GM21619 (cell line): ENCODE results near the gene HSPA4L.

Source experiments
- ATAC-seq: cut with Tn5 transposase; IDR thresholded peaks from one replicate; pipeline ENCODE4 v1.9.1; 2021; ENCODE audit not compliant: unreplicated experiment

The HSPA4L gene

DNA sequence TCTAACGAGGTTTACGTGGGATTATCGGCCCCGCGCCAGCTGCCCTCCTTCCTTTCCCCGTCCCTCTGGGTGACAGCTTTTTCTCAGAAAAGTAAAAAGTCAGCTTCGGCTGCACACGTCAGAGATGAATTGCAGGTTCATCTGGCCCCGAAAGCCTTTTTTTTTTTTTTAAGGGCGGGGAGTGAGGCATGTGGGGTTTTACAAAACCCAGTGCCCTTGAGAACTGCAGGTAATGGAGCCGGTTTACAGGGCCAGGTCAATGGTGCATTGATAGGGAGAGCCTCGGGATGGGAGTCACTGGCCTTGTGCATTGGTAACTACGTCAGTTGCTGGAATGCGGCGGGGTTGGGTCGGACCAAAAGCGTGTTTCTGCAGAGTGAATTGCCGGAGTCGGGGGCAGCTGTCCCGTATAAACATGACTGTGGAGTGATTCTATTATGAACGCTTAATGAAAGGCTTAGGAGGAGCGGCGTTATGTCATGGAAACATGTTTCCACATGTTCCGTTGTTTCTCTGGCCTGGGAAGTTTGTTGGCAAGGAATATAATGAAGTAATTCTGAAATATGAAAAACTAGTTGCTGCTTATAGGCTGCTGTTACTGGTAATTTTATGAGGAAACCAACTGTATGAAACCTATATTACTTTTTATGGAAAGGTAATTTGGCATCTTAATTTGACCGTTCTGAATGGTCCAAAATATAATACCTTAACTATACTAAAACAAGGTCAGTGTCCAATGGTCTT, 1.1 kb downstream of the HSPA4L start:
- no peak for ATAC-seq

DNA sequence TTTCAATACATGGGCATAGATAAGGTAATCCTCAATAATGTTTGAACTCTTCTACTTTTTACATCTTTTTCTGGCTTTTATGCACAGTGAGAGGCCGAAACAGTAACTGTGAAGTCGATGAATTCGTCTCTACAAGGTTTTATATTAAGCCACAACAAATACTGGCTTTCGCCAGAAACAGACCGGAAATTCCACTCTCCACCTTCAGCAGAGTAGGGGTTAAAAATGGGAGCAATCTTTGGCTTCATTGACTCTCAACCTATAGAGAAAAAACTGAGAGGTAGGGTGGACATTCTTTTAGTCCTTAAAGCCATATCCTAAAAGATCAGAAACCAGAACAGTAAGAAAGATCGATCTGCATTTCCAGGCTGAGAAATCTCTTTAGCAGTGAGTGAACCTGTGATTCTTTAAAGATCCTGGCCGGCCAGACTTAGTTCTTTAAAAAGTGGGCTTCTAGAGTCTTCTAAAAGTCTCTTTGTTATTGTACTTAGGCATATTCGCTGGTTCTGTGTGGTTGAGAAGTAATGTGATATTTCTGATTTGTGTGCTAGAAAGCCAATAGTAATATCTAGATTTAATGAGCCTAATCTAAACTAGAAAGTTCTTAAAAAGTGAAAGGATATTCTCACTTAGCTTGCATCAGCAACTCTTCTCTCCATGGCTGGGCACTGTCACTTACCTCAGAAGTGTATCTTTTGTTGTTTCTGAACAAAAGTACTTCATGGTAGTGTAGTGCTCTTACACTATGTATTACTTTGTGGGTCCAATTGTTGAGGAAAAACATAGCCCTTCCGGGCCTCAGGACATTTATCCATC, 2.0 kb downstream of the HSPA4L start:
- no peak for ATAC-seq

DNA sequence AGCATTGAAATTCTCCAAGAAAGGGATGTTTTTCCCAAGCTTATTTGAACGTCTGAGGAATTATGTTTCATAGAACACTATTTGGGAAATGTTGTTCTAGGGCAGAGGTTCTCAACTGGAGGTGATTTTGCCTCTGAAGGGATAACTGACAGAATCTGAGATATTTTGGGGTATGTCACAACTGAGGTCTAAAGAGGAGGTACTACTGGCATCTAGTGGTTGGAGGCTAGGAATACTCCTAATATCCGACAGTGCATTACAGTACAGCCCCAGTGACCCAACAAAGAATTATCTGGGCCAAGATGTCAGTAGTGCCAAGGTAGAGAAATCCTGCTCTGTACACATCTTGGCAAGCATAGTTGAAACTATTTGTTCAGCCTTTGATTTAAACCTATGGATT, 6.4 kb downstream of the HSPA4L start:
- ATAC-seq, result peak; percentile 45

DNA sequence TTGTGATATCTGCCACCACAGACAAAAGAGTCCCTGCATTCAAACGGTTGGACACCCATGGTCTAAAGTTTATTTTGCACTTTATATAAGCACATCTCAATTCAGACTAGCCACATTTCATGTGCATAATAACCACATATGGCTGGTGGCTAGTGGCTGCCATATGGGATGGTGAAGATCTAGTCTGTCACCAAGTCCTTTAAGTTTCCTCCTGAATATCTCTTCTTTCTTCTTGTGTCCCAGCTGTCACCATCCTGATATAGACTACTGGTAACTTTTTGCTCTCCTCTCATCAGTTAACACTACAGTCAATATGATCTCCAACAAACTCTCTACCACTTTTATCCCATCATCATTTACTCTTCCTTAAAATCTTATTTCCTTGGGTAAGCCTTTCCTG, 9.3 kb downstream of the HSPA4L start:
- ATAC-seq, result no peak

DNA sequence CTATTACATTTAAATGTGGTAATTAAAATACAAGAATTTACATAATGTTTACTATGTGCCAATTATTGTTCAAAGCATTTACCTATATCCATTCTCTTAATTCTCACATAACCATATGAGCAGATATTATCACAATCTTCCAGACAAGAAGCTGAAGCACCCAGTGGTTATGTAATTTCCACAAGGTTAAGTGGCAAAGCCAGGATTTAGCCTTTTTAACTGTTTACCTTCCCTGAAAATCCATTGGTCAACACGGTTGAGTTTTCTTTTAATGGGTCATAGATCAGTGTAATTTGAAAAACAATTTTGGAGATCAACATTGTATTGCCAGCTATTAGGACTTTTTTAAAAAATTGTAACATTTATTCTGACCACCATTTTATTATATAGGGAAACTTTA, 11.4 kb downstream of the HSPA4L start:
- ATAC-seq, result no peak

DNA sequence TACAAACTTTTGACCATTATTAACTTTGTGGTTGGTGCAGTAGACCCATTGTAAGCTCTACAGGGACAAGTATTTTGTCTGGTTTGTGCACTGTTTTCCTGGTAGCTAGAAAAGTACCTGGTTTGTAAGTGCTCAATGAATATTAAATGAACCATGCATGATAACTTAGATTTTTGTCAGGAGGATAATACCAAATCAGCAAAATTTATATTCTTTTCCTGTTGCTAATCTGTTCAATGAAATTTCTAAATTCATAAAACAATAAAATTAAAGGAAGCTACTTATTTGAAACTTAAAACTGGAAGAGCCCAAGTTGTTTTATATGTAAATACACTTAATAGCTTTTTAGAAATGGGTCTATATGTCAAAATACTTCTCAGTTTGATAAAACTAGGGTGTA, 17.6 kb downstream of the HSPA4L start:
- no peak for ATAC-seq

DNA sequence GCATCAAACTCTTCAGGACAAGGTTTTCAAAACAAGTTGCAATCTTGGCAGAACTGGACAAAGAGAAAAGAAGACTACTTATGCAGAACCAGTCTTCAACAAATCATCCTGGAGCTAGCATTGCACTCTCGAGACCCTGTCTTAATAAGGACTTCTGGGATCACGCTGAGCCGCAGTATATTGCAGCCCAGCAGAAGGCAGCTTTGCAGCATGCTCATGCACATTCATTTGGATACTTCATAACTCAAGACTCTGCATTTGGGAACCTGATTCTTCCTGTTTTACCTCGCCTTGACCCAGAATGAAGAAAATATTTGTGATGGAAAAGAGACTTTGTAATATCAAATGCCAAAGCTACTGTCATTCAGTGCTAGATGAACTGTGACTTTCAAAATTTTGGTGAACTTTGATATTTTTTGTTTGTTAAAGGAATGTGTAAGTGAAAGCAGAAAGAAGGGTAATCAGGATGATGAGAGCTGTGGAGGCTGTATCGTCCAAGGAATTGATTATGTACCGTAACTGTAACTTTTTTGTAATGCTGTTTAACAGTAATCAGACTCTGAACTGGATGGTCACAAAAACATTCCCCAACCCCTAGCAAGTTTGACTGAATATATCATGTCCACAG, 27.2 kb downstream of the HSPA4L start:
- ATAC-seq, result no peak

DNA sequence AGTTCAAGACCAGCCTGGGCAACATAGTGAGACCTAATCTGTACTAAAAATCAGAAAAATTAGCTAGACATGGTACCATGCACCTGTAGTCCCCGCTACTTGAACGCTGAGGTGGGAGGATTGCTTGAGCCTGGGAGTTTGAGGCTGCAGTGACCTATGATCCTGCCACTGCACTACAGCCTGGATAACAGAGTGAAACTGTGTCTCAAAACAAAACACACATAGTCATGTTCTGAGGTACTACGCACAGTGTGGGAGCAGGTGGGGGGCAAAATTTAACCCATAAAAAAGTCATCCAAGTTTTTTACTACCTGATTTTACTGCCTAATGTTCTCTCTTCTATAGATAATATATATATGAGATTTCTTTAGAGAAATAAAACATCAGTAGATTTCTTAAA, 28.4 kb downstream of the HSPA4L start:
- no peak for ATAC-seq

DNA sequence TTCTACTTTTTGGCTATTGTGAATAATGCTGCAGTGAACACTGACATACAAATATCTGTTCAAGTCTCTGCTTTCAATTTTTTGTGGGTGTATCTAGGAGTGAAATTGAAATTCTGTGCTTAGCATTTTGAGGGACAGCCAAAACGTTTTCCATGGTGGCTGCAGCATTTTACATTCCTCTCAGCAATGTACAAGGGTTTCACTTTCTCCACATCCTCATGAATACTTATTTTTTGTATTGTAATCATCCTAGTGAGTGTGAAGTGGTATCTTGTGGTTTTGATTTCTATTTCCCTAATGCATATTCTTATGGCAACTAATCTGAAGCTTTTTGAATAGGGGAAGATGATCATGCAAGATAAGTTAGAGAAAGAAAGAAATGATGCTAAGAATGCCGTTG, 40.3 kb downstream of the HSPA4L start:
- no peak for ATAC-seq

DNA sequence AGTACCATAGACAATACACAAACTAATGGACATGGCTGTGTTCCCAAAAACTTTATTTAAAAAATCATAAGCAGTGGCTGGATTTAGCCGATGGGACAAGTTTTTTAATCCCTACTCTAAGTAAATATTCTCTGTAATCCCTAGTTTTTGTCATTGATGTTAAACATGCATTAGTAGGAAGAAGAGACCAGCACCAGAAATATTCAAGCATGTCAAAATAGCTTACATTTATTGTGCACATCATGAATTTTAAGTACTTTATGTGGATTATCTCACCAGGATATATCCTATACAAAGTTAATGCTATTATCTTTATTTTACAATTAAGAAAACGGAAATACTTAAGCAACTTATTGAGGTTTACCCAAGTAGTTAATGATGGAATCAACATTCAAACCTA, 46.0 kb downstream of the HSPA4L start:
- ATAC-seq, result no peak

DNA sequence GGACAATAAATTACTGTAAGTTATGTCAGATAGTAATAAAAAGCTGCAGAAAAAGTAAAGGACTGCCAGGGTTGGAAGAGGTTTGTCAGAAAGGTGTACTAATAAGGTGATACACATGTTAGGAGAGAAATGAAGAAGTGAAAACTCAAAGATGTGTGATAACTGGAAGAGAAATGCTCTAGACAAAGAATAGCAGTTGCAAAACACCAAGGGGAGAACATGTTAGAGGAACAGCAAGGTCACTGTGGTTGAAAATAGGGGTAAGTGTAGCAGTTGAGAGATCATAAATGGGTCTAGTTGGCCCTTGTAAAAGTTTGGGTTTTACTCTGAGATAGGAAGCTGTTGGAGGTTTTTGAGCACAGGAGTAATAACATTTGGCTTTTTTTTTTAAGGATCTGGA, 46.9 kb downstream of the HSPA4L start:
- ATAC-seq, result peak; percentile 88

DNA sequence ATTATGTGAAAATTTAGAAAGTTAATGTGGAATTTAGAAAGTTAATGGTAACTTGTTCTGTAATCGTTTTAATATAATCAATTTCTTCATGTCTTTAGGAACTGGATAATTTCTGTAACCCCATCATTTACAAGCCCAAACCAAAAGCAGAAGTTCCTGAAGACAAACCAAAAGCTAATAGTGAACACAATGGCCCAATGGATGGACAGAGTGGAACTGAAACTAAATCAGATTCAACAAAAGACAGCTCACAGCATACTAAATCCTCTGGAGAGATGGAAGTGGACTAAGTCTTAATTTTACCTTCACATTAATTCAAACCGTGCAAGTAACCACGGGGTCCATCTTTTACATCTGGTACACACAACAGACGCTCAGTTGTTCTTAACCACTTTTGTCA, 50.5 kb downstream of the HSPA4L start:
- ATAC-seq, result peak; percentile 71

DNA sequence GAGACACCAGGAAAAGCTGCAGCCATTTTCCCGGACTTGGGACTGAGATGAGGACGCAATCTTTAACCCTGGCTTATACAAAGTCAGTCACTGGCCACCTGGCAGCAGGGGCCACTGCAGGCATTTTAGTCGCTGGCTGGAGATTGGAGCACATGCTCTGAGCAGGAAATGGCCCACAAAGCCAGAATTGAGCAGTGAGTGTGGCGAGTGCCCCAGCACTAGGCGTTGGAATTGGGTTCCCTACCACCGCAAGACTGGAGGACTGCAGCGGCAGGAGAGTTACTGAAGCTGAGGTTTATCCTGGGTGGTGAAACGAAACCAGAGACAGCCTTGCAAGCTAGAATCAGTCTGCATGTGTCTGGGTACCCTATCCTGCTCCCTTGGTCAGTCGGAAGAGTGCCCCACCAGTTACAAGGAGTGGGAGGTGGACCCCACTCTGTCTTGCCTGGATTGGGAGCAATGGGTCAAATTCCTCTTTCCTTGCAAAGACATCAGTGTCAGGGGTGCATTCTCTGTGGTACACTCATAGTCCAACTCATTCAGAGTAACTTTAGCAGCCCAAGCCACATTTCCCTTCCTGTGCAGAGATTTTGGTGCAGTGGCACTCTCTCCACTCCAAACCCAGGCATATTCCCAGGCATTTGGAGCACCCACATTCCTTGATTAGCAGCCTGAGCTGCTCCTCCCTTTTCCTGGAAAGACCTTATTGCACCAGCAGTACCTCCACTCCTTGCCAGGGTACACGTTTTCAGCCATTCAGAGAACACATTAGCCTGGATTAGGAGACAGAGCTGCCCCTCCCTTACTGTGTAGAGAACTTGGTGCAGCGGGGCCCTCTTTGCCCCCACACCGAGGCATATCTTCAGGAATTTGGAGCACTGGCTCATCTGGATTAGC, 61.8 kb downstream of the HSPA4L start:
- no peak for ATAC-seq

DNA sequence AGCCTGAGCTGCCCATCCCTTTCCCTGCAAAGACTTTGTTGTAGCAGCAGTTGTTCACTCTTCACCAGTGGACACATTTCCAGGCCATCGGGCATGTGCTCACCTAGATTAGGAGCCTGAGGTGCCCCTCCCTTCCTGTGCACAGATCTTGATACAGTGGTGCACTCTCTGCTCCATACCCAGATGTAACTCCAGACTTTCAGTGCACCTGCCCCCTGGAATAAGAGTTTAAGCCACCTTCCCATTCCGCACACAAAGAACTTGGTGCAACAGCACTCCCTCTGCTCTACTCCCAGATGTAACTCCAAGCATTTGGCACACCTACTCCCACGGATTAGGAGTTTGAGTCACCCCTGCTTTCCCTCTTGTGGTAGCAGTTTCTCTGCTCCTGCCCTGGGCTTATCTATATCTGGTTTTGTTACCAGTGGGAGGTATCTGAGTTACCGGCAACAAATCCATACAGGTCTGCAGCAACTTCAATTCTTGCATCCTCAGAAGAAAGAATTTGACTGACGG, 62.5 kb downstream of the HSPA4L start:
- ATAC-seq, result no peak

DNA sequence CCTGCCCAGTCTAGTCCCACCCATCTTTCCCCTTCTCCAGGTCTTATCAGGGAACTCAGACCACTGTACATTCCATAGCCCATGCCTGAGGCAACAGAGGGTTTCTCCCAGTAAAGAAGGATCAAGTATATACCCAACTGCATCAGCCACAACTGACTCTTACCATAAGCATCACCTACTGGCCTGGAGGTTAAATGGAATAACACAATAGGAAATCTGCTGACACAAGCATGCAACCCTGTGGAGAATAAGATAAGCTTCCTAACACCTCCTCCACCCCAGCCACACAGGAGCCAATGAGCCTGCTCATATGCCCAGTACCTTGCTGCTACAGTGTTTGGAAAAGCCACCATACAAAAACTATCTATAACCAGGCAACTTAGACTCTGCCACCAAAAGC, 63.9 kb downstream of the HSPA4L start:
- no peak for ATAC-seq

DNA sequence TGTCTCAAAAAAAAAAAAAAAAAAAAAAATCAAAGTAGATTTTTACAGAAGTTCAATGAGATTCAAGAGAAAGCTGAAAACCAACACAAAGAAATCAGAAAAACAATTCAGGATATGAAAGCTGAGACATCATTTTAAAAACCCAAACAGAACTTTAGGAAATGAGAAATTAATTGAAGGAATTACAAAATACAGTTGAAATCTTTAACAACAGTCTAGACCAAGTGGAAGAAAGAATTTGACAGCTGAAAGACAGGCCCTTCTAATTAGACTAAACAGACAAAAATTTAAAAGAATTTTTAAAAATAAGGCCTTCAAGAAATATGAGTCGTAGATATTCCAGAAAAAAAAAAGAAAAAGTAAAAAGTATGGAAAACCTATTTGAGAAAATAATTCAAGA, 64.6 kb downstream of the HSPA4L start:
- no peak for ATAC-seq

DNA sequence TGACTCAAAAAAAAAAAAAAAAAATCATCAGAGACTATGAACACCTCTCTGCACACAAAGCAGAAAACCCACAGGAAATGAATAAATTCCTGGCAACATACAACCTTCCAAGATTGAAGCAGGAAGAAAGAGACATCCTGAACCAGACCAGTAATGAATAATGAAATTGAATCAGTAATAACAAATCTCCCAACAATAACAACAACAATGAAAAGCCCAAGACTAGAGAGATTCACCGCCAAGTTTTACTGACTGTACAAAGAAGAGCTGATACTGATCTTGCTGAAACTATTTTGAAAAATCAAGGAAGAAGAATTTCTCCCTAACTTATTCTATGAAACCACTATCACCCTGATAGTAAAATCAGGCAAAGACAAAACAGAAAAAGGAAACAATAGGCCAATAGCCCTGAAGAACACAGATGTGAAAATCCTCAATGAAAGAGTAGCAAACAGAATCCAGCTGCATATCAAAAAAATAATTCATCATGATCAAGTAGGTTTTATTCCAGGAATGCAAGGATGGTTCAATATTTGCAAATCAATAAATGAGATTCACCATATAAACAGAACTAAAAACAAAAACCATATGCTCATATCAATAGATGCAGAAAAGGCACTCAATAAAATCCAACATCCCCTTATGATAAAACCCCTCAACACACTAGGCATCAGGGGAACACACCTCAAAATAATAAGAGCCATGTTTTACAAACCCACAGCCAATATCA, 67.5 kb downstream of the HSPA4L start:
- ATAC-seq, result no peak

DNA sequence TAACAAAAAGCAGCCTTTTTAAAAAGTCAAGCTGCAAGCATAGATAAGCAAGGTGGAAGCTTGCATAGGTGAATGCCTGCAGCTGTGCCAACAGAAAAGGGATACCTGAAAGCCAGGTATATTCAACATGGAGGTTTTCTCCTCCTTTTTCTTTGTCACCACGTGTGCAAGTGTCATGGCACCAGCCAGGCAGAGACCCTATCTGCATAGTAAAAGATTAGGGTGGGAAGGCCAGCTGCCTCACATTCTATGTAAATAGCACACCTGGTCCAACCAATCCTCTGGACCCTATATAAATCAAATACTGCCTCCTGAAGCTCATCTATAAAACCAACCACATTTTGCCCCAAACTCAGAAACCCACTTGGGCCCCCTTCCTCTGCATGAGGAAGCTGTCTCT, 70.5 kb downstream of the HSPA4L start:
- ATAC-seq, result no peak

DNA sequence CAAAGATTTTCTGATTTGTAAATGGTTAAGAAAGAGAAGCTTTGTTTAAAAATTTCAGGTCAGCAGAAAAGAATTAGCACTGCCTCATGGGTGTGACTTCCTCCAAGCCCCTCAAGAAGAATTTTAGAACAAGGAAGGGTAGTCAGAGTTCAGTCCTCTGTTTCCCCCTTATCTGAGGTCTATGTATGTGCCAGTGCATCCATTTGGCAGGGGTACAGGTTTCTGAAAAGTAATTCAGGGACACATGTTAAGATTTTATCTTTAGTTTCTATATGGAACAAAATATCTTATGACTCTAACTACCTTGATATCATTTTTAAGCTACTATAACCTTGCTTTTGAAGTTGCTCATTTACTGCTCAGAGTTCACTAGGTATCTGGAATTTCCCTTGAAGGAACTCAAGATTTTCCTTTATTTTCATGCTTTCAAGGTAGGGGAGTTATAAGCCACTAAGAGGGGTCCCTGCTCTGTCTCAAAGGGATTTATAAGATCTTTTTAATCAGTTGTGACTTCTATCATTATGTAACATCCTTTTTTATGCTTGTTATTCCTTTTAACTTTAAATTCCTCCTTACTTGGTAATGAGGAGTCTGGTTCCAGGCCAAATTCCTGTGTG, 74.2 kb downstream of the HSPA4L start:
- peak; percentile 24 for ATAC-seq
